Cortex of kidney (tissue), 1 donor: ENCODE results near the gene TAF11L4.
"Not testable (repeated sequence)": the region's sequence is repeated elsewhere in the genome, so short reads cannot be mapped to it uniquely, and the experiment has no call there.

Source experiments
- DNase-seq: peaks from one replicate; lab custom pipeline; 2025; lab: John Stamatoyannopoulos, UW

The TAF11L4 gene

GRCh38 chr5:17521501-17521900 is at the start of gene TAF11L4:
Gene TAF11L4, plus strand, starts transcription at chr5:17521801.
- DNase-seq, result not testable (repeated sequence)

GRCh38 chr5:17475064-17475463 is 46.5 kb upstream of the TAF11L4 start:
- not testable (repeated sequence) for DNase-seq

DNA sequence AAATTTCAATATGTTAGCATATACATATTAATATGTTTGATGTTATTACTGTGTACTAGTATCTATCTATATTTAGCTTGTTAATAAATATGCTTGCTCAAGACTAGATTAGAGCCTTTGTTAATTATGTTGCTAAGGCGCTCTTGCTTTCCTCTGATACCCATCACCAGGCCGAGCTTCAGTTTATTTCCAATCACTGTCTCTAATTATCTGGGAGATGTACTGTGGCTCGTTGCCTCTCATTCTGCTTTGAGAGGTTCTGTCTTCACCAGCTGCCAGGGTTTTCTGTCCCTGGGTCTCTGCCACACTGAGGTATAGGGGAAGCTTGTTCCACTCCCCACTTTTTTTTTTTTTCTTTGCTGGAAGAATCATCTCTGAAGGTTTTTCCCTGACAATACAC is 44.6 kb upstream of the TAF11L4 start:
- DNase-seq, result no peak

DNA sequence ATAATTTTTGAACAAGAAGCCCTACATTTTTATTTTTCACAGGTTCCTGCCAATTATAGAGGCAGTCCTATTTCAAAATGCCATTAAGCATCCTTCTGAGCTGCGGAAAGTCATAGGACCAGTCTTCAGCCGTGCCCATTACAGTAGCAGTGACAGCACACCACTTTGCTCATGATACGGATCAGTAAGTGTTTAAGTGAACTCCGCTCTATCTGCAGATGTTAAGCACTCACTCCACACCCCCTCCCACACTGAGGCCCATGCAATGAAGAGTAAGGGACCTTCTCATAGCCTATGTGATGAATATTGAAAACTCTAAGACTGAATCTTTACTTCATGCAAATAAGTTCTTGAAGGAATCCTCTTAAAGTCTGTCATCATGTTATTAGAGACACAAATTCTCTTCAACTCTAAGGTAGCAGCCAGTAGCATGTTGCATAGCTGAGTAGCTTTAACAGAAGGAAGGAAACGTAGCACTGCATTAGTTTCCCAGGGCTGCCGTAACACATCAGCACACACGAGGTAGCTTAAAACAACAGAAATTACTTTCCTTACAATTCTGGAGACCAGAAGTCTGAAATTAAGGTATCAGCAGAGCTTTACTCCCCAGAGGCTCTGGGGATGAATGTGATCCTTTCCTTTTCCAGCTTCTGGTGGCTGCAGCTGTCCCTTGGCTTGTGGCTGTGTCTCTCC is 43.9 kb upstream of the TAF11L4 start:
- no peak for DNase-seq

GRCh38 chr5:17481378-17481777 is 40.2 kb upstream of the TAF11L4 start:
- DNase-seq, result no peak

DNA sequence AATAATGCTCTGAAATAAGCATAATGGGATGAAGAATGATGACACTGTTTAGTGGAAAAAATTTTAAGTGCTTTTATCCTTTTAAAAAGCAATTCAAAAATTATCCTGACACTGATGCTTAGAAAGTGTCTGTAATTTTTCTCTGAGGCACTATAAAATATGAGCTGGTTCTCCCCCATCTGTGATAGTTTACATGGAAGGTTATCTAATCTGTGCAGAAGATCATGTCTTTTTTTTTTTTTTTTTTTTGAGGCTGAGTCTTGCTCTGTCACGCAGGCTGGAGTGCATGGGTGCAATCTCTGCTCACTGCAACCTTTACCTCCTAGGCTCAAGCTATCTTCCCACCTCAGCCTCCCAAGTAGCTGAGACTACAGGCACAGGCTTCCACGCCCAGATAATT is 38.8 kb upstream of the TAF11L4 start:
- no peak for DNase-seq

DNA sequence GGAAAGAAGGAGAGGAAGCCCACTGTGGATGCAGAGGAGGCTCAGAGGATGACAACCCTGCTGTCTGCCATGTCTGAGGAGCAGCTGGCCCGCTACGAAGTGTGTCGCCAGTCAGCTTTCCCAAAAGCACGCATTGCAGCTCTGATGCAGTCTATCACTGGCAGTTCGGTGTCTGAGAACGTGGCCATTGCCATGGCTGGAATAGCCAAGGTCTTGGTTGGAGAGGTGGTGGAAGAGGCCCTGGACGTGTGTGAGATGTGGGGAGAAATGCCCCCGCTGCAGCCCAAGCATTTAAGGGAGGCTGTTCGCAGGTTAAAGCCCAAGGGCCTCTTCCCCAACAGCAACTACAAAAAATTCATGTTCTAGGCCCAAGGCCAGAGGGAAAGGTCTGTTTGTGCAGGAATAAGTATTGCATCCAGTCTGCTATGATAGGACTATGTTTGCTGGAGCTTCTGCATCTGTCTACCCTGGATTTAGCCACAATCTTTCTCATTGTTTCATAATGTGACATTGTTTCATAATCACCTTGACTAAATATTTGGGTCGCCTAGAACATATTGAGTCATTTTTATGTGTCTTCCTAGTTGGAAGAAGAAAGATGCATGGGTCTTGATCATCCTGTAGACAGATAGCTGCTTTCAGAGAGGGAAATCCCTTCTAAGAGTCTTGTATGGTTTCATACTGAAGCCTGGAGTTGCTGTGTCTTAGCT is 35.0 kb upstream of the TAF11L4 start:
- not testable (repeated sequence) for DNase-seq

DNA sequence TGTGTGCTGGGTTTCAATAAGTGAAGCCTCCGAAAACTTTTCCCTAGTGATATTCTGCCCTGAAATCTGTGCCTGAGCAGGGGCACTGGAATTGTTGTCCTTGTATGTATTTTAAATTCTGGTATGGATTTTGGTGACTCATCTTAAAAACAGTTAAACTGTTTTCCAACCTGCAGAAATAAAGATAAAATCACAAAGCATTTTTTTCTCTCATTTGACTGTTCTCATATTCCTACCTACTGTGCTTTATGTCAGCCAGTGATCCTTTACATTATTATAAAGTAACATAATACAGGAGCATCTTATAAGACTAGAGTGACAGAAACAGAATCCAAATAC is 34.5 kb upstream of the TAF11L4 start:
- DNase-seq, result no peak

- DNase-seq, result not testable (repeated sequence)
Observed at GRCh38 chr5:17491257-17491656, 30.3 kb upstream of the TAF11L4 start.

GRCh38 chr5:17492770-17493169 is 28.8 kb upstream of the TAF11L4 start:
- no peak for DNase-seq

GRCh38 chr5:17497446-17497845 is 24.2 kb upstream of the TAF11L4 start:
- DNase-seq, result no peak

DNA sequence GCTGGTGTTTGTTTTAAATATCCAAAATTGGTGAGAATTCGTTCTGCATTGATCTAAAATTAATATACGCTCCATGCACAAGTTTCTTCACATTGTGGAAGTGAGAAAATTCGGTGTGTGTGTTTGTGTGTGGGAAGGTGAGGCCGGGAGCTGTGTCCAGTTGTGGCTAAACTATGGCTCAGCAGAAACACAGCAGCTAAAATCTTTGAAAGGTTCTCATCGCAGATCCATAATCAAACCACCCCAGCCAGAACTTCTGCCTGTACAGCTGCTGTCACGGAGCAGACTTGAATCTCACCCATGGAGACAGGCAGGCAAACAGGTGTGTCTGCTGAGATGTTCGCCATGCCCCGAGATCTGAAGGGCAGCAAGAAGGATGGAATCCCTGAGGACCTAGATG is 23.7 kb upstream of the TAF11L4 start, which contains the start of gene TAF11L2:
Gene TAF11L2 (plus strand): TSS at position 301 of the 400 bp plus-strand sequence.
- DNase-seq, result not testable (repeated sequence)

- DNase-seq, result no peak
Observed at GRCh38 chr5:17511775-17512325, 9.8 kb upstream of the TAF11L4 start.

DNA sequence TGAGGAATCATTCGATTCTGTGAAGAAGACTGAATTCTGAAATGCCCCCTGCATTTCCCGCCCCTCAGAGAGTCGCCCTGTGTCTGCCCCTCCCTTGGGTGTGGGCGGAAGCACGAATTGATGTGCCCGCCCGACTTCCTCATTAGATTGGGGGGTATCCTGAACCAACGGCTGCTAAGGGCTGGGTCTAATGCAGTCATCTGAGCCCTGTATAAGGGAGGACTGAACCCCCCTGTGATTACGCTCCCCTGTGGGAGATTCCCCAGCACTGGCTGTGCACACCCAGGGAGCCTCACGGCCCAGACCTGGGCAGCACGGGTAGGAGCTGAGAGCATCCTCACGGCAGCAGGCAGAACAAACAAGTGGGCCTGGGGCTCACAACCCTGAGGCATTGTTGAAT is 4.1 kb upstream of the TAF11L4 start:
- DNase-seq, result not testable (repeated sequence)

GRCh38 chr5:17518067-17518466 is 3.5 kb upstream of the TAF11L4 start, which contains the start of gene TAF11L3:
Gene TAF11L3, plus strand, starts transcription at chr5:17518367.
- DNase-seq, result not testable (repeated sequence)

DNA sequence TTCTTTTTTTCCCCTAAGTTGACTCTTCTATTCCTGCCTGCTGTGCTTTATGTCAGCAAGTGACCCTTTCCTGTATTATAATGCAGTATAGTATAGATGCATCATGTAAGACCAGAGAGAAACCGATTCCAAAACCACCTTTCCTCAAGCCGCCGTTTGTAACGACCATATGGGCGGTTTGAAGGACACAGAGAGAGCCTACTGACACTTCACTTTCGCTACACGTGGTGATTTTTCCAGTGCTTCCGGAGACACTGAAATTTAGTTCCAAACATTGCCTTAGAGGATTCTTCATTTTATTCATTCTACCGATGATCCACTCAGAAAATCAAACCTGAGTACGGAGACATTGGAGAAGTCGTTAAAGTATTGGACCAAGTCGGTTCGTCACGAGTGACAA is 2.1 kb upstream of the TAF11L4 start:
- DNase-seq, result not testable (repeated sequence)

- DNase-seq, result not testable (repeated sequence)
Observed at GRCh38 chr5:17524935-17525334, 3.3 kb downstream of the TAF11L4 start, which contains the start of gene TAF11L5. Gene TAF11L5, plus strand, starts transcription at chr5:17525235.

GRCh38 chr5:17526504-17526903 is 4.9 kb downstream of the TAF11L4 start:
- DNase-seq, result not testable (repeated sequence)

DNA sequence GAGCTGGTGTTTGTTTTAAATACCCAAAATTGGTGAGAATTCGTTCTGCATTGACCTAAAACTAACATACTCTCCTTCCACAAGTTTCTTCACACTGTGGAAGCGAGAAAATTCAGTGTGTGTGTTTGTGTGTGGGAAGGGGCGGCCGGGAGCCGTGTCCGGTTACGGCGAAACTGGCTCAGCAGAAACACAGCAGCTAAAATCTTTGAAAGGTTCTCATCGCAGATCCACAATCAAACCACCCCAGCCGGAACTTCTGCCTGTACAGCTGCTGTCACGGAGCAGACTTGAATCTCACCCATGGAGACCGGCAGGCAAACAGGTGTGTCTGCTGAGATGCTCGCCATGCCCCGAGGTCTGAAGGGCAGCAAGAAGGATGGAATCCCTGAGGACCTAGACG is 6.8 kb downstream of the TAF11L4 start, which contains the start of gene TAF11L6:
Gene TAF11L6 (plus strand): TSS at position 301 of the 400 bp plus-strand sequence.
- not testable (repeated sequence) for DNase-seq
